Neural cell (in vitro differentiated cells): ENCODE measurements around the gene KASH5. TPM values are rescaled to one million over a fixed set of nuclear protein-coding genes. Genes with fewer than 3 reads are reported as not detected.
"Not testable (repeated sequence)": the region's sequence is repeated elsewhere in the genome, so short reads cannot be mapped to it uniquely, and the experiment has no call there.

ENCODE experiments used
- H2AFZ ChIP-seq: fragments of 200-600, 300-800 bp; sonication (generic), shearing (Covaris generic); 2 replicates; pipeline ENCODE4 v1.6.0; 2014; ENCODE audit warnings: low read depth, mild to moderate bottlenecking, antibody characterized with exemption, low read length, moderate library complexity
- H3F3A ChIP-seq: fragments of 200-600 bp; shearing (Covaris generic); 2 replicates; pipeline ENCODE4 v1.6.1; 2016; ENCODE audit warnings: mild to moderate bottlenecking, moderate library complexity, mixed read lengths, antibody characterized with exemption, low read length; ENCODE audit not compliant: insufficient read depth, poor library complexity, severe bottlenecking
- H3K27ac ChIP-seq: fragments of 200-600, 300-800 bp; sonication (generic), shearing (Covaris generic); 2 replicates; pipeline ENCODE4 v1.5.1; 2014; ENCODE audit warnings: mild to moderate bottlenecking, low read length, moderate library complexity
- H3K27me3 ChIP-seq: fragments of 300-800, 200-600 bp; sonication (generic), shearing (Covaris generic); 2 replicates; pipeline ENCODE4 v1.6.0; 2014; ENCODE audit warnings: mild to moderate bottlenecking, low read depth, low read length, moderate library complexity; ENCODE audit not compliant: insufficient read depth
- H3K36me3 ChIP-seq: fragments of 300-800, 200-600 bp; sonication (generic), shearing (Covaris generic); 2 replicates; pipeline ENCODE4 v1.5.1; 2014; ENCODE audit warnings: mild to moderate bottlenecking, antibody characterized with exemption, low read length, moderate library complexity; ENCODE audit not compliant: insufficient read depth
- H3K4me2 ChIP-seq: fragments of 300-800, 200-600 bp; sonication (generic), shearing (Covaris generic); 2 replicates; pipeline ENCODE4 v1.6.0; 2014; ENCODE audit warnings: mild to moderate bottlenecking, low read length
- H3K4me3 ChIP-seq: fragments of 300-800, 200-600 bp; sonication (generic), shearing (Covaris generic); 2 replicates; pipeline ENCODE4 v1.5.1; 2014; ENCODE audit warnings: mild to moderate bottlenecking, low read length, moderate library complexity
- H3K79me2 ChIP-seq: fragments of 200-600 bp; shearing (Covaris generic); replicated peaks from 2 replicates; pipeline ENCODE4 v1.6.0; 2014; ENCODE audit warnings: mild to moderate bottlenecking, low read length, moderate library complexity; ENCODE audit not compliant: insufficient read depth
- H3K9ac ChIP-seq: fragments of 300-800, 200-600 bp; sonication (generic), shearing (Covaris generic); 2 replicates; pipeline ENCODE4 v1.6.1; 2016; ENCODE audit warnings: mild to moderate bottlenecking, low read length, mixed read lengths
- H3K9me2 ChIP-seq: fragments of 200-600 bp; shearing (Covaris generic); 2 replicates; pipeline ENCODE4 v1.6.1; 2016; ENCODE audit warnings: mild to moderate bottlenecking, low read length, mixed read lengths; ENCODE audit not compliant: insufficient read depth
- H3K9me3 ChIP-seq: fragments of 200-600, 300-800 bp; sonication (generic), shearing (Covaris generic); 2 replicates; pipeline ENCODE4 v1.6.1; 2016; ENCODE audit warnings: mild to moderate bottlenecking, mixed run types, low read length, moderate library complexity, mixed read lengths
- H4K20me1 ChIP-seq: fragments of 200-600 bp; shearing (Covaris generic); 2 replicates; pipeline ENCODE4 v1.6.1; 2016; ENCODE audit warnings: mild to moderate bottlenecking, mixed run types; ENCODE audit not compliant: insufficient read depth
- CTCF ChIP-seq: fragments of 450-650 bp; IDR thresholded peaks from 2 replicates; pipeline ENCODE4 v1.5.1; 2014; ENCODE audit warnings: antibody characterized with exemption, mild to moderate bottlenecking, moderate library complexity; ENCODE audit not compliant: poor library complexity, severe bottlenecking
- EP300 ChIP-seq: fragments of 450-650 bp; conservative IDR thresholded peaks from 2 replicates; pipeline ENCODE4 v1.6.1; 2014; ENCODE audit warnings: antibody characterized with exemption, mild to moderate bottlenecking, moderate library complexity; ENCODE audit not compliant: poor library complexity, severe bottlenecking
- EZH2 ChIP-seq: fragments of 200-600, 300-800 bp; shearing (Covaris generic), sonication (generic); IDR thresholded peaks from 2 replicates; pipeline ENCODE4 v1.6.1; 2014; ENCODE audit warnings: antibody characterized with exemption, low read length, borderline replicate concordance, mild to moderate bottlenecking; ENCODE audit not compliant: insufficient read depth, poor library complexity, severe bottlenecking
- MXI1 ChIP-seq: fragments of 450-650 bp; conservative IDR thresholded peaks from 2 replicates; pipeline ENCODE4 v1.6.1; 2014; ENCODE audit warnings: antibody characterized with exemption, mild to moderate bottlenecking; ENCODE audit not compliant: poor library complexity, severe bottlenecking
- POLR2AphosphoS5 ChIP-seq: IDR thresholded peaks from 2 replicates; pipeline ENCODE4 v1.6.1; 2012
- RAD21 ChIP-seq: fragments of 450-650 bp; conservative IDR thresholded peaks from 2 replicates; pipeline ENCODE4 v1.6.1; 2014; ENCODE audit warnings: antibody characterized with exemption, mild to moderate bottlenecking, moderate library complexity
- REST ChIP-seq: IDR thresholded peaks from 2 replicates; pipeline ENCODE4 v1.6.1; 2012; ENCODE audit warnings: borderline replicate concordance
- SMC3 ChIP-seq: fragments of 450-650 bp; conservative IDR thresholded peaks from 2 replicates; pipeline ENCODE4 v1.6.1; 2014; ENCODE audit warnings: antibody characterized with exemption, mild to moderate bottlenecking, moderate library complexity; ENCODE audit not compliant: poor library complexity
- TAF1 ChIP-seq: IDR thresholded peaks from 2 replicates; pipeline ENCODE4 v1.6.1; 2012; ENCODE audit warnings: low read depth
- polyA plus RNA-seq: library from polyadenylated mRNA; depleted of rRNA; stranded (reverse); fragments of >200 nt; gene quantifications from 2 replicates; pipeline ENCODE4 v1.2.3, GENCODE V29; 2014

The KASH5 gene
- polyA plus RNA-seq, 1 donor from 2014 or later: 0.11 TPM

- H3F3A ChIP-seq: no peaks in the 10 kb centered on the region
- no peaks in the 10 kb centered on the region for H3K27me3 ChIP-seq
- no peaks in the 10 kb centered on the region for H3K36me3 ChIP-seq
- no peak overlapping the region for H3K4me2 ChIP-seq
- H3K79me2 ChIP-seq: no peaks in the 10 kb centered on the region
- H3K9me2 ChIP-seq: no peaks in the 10 kb centered on the region
- no peak overlapping the region for H3K27ac ChIP-seq
- no peak overlapping the region for H3K4me3 ChIP-seq
- H3K9me3 ChIP-seq: no peaks in the 10 kb centered on the region
- no peak overlapping the region for H2AFZ ChIP-seq
- TF ChIP-seq POLR2AphosphoS5: no peak
- TF ChIP-seq SMC3: no peak
- no peak for TF ChIP-seq EZH2
- TF ChIP-seq RAD21: no peak
- no peak for TF ChIP-seq TAF1
- no peak for TF ChIP-seq REST
- TF ChIP-seq CTCF: no peak
- TF ChIP-seq EP300: no peak
- no peak for TF ChIP-seq MXI1
- no peaks in the 10 kb centered on the region for H4K20me1 ChIP-seq
- no peak overlapping the region for H3K9ac ChIP-seq
Observed at GRCh38 chr19:49371184-49371583, 16.9 kb upstream of the KASH5 start.

GRCh38 chr19:49373174-49373573 lies 14.9 kb upstream of the KASH5 start:
- H3K4me2 ChIP-seq, H2AFZ ChIP-seq, H4K20me1 ChIP-seq: not testable (repeated sequence)

More at GRCh38 chr19:49373174-49373573, 14.9 kb upstream of the KASH5 start:
- not testable (repeated sequence) for H3K27ac ChIP-seq, H3K27me3 ChIP-seq, H3F3A ChIP-seq, H3K4me3 ChIP-seq, H3K79me2 ChIP-seq, H3K36me3 ChIP-seq, H3K9ac ChIP-seq, H3K9me2 ChIP-seq, H3K9me3 ChIP-seq
